ENCODE data around the gene AUTS2.

AUTS2 gene

DNA sequence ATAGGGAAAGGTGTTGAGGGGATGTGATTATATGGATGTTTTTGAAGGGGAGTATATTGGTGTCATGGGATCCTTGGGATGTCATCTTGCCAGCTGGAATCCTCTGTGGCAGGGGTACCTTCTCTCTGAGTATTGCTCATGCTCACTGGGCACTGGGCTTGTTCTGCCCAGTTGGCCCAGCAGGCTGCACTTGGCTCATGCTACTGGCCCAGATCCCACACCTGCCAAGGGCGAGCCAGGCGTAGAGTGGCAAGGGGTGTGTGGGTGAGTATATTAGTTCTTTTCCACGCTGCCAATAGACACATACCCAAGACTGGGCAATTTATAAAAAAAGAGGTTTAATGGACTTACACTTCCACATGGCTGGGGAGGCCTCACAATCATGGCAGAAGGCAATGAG, 311.9 kb downstream of the AUTS2 start:
- H3K36me3 Mint-ChIP-seq (ENCODE audit: low read depth) = peaks cover 12% of the 10 kb centered on the region
- no peak overlapping the region for H3K4me3 Mint-ChIP-seq
- H3K27ac Mint-ChIP-seq = no peak overlapping the region
- H3K27me3 Mint-ChIP-seq (ENCODE audit: low read depth, poor library complexity) = no peaks in the 10 kb centered on the region
- no peak for DNase-seq
- TF ChIP-seq, protein P1, sequence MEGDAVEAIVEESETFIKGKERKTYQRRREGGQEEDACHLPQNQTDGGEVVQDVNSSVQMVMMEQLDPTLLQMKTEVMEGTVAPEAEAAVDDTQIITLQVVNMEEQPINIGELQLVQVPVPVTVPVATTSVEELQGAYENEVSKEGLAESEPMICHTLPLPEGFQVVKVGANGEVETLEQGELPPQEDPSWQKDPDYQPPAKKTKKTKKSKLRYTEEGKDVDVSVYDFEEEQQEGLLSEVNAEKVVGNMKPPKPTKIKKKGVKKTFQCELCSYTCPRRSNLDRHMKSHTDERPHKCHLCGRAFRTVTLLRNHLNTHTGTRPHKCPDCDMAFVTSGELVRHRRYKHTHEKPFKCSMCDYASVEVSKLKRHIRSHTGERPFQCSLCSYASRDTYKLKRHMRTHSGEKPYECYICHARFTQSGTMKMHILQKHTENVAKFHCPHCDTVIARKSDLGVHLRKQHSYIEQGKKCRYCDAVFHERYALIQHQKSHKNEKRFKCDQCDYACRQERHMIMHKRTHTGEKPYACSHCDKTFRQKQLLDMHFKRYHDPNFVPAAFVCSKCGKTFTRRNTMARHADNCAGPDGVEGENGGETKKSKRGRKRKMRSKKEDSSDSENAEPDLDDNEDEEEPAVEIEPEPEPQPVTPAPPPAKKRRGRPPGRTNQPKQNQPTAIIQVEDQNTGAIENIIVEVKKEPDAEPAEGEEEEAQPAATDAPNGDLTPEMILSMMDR (IDR thresholded peaks at IDR 0.05) = no peak
- peaks cover 3% of the 10 kb centered on the region for H3K9me3 Mint-ChIP-seq
- H3K4me1 Mint-ChIP-seq = peaks cover 55% of the 10 kb centered on the region

DNA sequence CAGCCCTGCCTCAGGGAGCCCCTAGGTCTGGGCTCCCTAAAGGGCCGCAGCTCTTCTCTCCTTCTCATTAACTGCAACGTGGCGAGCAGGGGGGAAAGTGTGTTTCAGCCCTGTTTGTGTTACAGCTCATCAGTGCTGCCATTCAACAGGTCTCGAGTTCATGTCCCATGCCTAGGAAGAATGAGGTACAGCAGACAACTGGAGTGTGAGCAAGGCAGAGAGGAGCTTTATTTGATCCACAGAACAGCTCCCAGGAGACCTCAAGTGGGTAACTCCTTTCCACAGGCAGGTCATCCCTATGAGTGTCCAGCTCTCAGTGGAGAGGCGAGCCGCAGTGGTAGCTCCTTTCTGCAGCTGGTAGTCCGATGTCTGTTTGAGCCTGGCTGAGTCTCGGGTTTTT, 313.1 kb downstream of the AUTS2 start:
- Mint-ChIP-seq H3K36me3 (ENCODE audit: low read depth) (peaks cover 12% of the 10 kb centered on the region), H3K27ac (no peak overlapping the region)

DNA sequence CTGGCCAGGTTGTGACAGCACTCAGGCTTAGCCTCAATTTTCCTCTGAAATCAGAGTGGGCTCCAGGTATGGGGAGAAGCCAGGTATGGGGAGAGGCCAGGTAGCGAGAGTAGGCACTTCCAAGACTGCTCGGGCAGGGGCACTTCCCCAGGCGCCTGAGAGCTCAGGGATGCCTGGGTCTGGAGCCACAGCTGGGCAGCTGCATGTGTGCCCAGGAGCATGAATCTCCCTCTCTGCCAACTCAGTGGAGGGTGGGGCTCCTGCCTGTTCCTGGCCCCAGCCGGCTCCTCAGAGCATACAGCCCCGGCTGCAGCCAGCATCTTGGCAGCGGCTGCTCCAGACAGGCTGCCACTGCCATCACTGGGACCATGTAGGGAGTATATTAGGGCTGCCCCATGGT, 313.9 kb downstream of the AUTS2 start:
- H3K9me3 Mint-ChIP-seq = peaks cover 3% of the 10 kb centered on the region
- H3K4me3 Mint-ChIP-seq = no peak overlapping the region
- H3K4me1 Mint-ChIP-seq = peaks cover 44% of the 10 kb centered on the region
- TF ChIP-seq, protein P1 (IDR thresholded peaks at IDR 0.05) = no peak
- no peak for DNase-seq
- H3K27ac Mint-ChIP-seq = no peak overlapping the region
- H3K36me3 Mint-ChIP-seq (ENCODE audit: low read depth) = peaks cover 12% of the 10 kb centered on the region
- H3K27me3 Mint-ChIP-seq (ENCODE audit: low read depth, poor library complexity) = no peaks in the 10 kb centered on the region

More for the DNA sequence above, 313.1 kb downstream of the AUTS2 start:
- H3K4me3 Mint-ChIP-seq = no peak overlapping the region
- peaks cover 3% of the 10 kb centered on the region for H3K9me3 Mint-ChIP-seq
- H3K4me1 Mint-ChIP-seq = peaks cover 47% of the 10 kb centered on the region
- TF ChIP-seq, protein P1 (IDR thresholded peaks at IDR 0.05) = no peak
- DNase-seq = no peak
- H3K27me3 Mint-ChIP-seq (ENCODE audit: low read depth, poor library complexity) = no peaks in the 10 kb centered on the region

DNA sequence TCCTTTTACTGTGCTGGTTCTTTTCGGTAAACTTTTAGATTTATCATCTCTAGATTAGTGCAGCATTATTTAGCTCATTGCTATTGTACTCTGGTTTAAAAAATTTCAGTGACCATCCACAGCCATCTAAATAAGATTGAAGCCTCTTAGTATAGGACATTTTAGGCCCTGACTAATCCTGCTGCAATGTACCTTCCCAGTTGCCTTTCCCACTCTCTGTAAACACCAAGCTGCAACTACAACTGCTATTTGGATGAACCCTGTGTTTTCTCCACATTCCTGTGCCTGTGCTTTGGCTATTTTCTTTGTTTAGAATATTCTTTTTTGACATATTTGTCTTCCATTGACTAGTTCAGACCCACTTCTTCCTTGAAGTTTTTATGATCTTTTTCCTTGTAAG, 314.6 kb downstream of the AUTS2 start:
- peaks cover 12% of the 10 kb centered on the region for H3K36me3 Mint-ChIP-seq (ENCODE audit: low read depth)
- no peak overlapping the region for H3K4me3 Mint-ChIP-seq
- no peaks in the 10 kb centered on the region for H3K27me3 Mint-ChIP-seq (ENCODE audit: low read depth, poor library complexity)
- peaks cover 38% of the 10 kb centered on the region for H3K4me1 Mint-ChIP-seq
- H3K27ac Mint-ChIP-seq = peak overlapping the region; percentile 16
- TF ChIP-seq, protein P1 (IDR thresholded peaks at IDR 0.05) = no peak
- DNase-seq = no peak
- H3K9me3 Mint-ChIP-seq = peaks cover 3% of the 10 kb centered on the region

DNA sequence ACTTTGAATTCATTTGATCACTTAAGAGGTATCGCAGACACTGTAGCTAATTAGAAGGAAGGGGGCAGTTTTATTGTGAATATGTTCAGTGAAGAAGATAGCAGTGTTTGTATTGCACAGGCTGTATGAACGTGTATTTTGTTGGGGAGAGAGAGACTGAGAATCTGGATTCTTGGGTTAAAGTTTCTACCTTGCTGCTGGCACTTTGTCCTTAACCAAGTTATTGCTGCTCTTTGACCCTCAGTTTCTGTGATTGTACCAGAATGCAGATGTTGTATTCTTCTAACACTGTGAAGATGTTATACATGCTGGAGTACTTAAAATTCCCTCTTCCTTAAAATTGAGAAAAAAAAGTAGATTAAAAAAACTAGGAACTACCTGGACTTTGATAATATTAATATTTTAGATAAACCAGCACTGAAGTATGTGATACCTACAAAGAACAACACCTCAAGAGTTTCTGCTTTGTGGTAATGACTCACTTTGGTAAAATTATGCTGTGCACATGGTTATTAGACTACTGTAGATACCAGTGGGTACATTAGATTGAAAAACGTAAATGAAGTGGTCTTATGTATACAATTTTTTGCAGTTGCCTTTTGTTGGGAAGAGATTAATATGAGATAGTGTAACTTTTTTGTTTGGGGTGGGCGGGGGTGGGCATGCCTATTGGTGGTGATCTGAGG, 321.3 kb downstream of the AUTS2 start:
- H3K4me3 Mint-ChIP-seq = no peak overlapping the region
- H3K36me3 Mint-ChIP-seq (ENCODE audit: low read depth) = no peaks in the 10 kb centered on the region

More for the DNA sequence above, 321.3 kb downstream of the AUTS2 start:
- TF ChIP-seq, protein P1 (IDR thresholded peaks at IDR 0.05) = no peak
- no peak for DNase-seq
- peaks cover 3% of the 10 kb centered on the region for H3K27me3 Mint-ChIP-seq (ENCODE audit: low read depth, poor library complexity)
- H3K27ac Mint-ChIP-seq = no peak overlapping the region
- H3K9me3 Mint-ChIP-seq = no peaks in the 10 kb centered on the region
- H3K4me1 Mint-ChIP-seq = peaks cover 48% of the 10 kb centered on the region
